Measurements from ENCODE around the gene NHERF2. TPM values are rescaled to one million over a fixed set of nuclear protein-coding genes. Genes with fewer than 3 reads are reported as not detected.
A peak's percentile ranks its signal among the peaks of the same experiment; 100 is the strongest.
"Not testable (repeated sequence)": the region's sequence is repeated elsewhere in the genome, so short reads cannot be mapped to it uniquely, and the experiment has no call there.

The NHERF2 gene
- total RNA-seq, 1 donor from 2014 or later: 106 TPM

DNA sequence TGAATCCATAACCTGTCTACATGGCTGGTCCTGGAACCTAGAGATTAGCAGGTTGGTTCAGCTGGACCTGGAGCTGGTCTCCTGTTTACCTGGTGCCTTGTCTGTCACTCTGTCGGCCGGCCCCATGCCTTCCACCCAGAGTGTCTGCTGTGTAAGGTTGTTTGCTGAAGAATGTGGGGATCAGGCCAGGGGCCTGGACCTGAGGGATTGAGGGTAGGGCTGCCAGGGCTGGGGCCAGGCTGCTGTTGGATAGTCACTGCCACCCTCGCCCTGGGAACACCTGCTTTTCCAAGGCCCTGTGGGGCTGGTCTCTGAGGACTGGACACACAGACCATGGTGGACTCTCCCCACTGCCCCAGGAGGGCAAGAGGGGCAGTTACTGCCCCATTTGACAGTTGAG is 1.4 kb downstream of the NHERF2 start:
- no peak for DNase-seq (ENCODE audit: low spot score)

DNA sequence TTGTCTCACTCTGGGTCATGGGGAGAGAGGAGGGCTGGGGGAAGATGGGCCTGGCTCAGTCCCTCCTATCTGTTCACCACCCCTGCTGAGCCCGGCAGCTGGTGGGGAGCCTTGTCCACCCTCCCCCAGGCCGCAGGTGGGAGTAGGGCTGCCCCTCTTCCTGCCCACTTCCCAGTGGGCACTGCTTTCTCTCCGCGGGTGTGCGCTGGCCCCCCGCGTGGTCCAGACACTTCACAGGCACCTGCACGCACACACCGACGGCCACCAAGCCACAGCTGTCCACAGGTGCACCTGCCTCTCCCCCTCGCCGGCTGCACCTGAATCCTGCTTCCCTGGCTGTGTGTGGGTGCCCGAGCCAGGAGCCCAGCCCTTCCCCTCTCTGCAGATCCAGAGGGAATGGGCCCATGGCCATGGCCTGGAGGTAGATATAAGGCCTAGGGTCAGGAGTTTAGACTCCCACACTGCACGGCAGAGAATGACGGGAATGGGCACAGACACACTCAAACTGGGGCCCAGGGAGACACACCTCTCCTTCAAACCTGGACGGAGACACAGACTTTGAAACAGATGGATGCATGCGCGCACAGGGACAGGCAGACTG is 2.0 kb downstream of the NHERF2 start:
- no peak for DNase-seq (ENCODE audit: low spot score)

DNA sequence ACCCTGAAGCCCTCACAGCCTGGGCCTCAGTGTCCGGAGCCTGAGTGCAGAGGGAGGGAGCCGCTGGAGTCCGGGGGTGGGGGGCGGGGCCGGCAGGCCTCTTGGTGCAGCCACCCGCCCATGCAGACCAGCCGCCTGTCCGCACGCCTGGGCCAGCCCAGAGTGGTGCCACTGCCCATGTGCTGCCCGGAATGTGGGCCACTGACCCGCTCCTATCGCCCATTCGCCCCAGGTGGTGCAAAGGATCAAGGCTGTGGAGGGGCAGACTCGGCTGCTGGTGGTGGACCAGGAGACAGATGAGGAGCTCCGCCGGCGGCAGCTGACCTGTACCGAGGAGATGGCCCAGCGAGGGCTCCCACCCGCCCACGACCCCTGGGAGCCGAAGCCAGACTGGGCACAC is 2.6 kb downstream of the NHERF2 start:
- no peak for DNase-seq (ENCODE audit: low spot score)

DNA sequence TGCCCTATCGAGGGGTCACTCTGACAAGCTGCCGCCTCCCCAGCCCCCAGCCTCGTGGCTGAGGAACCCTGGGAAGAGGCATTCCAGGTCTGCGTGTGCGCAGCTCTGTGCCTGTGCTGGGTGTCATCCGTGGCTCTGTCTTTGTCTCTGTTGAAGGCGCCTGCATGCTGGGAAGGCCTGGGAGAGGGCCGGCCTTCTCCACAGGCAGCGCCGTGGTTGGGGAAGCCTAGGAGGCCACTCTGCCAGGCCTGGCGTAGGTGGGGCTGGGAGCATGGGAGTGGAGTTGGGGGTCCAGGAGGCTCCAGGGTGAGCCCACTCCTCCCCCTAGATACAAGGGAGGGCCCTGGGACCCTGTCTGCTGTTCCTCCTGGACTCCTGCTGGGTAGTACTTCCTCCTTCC is 3.3 kb downstream of the NHERF2 start:
- DNase-seq (ENCODE audit: low spot score): no peak

DNA sequence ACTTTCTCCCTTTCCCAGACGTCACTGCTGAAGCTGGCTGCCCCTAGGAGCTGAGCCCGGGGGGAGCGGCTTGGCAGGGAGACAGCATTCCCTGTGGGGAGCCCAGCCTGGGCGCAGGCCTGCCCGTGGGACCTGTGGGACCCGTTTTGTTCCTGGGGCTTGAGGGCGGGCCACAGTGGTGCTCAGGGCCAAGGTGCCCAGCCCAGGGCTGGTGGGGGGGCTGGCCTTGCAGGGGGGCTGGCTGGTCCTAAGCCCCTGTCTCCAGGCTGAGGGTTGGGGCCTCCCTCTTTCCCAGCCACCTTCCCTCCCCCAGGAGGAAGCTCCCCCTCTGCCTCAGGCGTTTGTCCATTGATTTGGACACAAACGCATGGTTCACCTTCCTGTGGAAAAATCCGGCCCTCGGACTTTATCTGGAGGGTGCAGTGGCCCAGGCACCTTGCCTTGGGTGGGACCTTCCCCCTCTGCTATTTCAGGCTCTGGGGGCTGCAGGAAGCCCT is 4.4 kb downstream of the NHERF2 start:
- no peak for DNase-seq (ENCODE audit: low spot score)

DNA sequence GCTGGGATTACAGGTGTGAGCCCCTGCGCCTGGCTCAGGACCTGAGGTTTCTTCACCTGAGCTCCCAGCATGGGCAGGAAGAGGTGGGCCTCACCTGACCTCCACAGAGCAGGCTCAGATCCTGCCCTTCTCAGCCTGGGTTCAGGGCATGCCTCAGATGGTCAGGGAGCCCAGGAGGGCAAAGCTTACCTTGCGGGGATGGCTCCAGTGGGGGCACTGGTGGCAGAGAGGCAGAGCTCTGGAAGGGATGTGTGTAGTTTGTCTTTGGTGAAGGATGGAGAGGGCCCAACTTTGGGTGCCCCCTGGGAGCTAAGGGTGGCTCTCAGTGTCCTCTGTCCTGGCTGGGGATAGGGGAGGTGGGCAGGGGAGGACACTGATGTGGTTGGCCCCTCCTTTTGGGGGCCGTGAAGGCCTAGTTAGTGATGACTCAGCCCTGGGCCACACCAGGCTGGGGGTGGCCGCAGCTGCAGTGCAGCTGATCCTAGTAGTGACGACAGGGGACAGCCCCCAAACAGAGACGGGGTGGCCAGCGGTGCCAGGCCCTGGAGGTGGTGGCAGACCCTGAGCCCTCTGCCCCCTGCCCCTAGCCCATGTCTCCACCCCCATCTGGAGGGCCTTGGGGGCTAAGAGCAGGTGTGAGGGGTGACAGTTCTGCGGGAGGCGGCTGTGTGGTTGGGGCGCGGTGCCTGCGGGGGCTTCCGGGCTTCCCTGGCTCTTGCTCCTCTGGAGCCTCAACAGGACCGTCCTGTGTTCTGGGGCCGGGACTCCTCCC is 5.8 kb downstream of the NHERF2 start:
- no peak for DNase-seq (ENCODE audit: low spot score)

DNA sequence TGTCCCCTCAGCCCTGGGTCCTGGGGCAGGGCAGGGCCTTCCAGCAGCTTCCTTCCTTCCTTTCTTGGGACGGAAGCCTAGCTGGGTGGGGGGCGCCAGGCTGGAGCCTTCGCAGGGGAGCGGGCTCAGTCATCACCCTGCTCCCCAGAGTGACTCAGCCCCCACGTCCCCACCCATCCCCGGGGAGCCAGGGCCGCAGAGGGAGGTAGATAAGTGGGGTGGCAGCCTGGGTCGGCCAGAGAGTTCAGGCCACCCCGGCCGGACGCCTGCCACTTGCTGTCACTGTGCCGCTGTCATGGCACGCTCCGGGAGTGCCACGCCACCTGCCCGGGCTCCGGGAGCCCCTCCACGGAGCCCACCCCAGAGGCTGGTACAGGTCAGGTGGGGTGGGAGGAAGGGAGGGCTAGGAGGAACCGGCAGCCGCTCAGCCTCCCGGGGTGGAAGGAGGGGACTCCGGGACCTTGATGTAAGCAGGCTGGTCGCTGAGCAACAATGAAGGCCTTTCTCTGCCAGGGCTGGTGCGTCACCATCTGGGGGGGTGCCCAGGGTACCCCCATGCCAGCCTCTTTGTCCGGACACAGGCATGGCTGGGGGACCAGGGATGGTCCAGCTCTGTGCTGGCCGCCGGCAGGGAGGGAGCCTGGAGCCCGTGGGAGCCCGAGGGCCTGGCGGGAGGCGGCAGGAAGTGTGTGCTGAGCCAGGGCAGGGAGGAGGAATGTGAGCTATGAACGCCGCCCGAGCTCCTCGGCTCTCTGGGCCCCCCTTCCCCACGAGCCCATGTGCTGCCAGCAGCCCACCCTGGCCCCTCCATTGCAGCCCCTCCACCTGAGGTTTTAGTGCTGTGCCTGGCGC is 6.6 kb downstream of the NHERF2 start:
- DNase-seq (ENCODE audit: low spot score): no peak

DNA sequence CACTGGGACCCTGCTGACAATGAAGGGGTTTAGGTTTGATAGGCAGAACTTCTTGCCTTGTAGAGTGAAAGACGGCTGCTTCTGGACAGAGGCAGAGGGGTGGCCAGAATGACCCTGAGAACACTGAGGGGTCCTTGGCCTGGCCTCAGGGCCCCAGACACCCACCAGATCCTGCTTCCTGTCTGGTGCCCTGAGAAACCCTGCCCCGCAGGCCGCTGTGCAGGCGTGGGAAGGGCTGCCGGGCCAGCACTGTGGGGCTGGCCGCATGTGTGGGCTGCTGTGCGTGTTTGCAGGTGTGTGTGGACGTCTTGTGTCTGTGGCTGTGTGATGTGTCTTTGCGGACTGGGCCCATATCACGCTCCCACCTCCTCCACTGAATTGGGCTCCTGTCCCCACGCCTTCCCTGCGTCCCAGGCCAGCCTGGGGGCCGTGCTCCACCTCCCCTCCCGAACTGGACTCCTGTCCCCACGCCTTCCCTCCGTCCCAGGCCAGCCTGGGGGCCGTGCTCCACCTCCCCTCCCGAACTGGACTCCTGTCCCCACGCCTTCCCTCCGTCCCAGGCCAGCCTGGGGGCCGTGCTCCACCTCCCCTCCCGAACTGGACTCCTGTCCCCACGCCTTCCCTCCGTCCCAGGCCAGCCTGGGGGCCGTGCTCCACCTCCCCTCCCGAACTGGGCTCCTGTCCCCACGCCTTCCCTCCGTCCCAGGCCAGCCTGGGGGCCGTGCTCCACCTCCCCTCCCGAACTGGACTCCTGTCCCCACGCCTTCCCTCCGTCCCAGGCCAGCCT is 7.4 kb downstream of the NHERF2 start:
- not testable (repeated sequence) for DNase-seq (ENCODE audit: low spot score)

DNA sequence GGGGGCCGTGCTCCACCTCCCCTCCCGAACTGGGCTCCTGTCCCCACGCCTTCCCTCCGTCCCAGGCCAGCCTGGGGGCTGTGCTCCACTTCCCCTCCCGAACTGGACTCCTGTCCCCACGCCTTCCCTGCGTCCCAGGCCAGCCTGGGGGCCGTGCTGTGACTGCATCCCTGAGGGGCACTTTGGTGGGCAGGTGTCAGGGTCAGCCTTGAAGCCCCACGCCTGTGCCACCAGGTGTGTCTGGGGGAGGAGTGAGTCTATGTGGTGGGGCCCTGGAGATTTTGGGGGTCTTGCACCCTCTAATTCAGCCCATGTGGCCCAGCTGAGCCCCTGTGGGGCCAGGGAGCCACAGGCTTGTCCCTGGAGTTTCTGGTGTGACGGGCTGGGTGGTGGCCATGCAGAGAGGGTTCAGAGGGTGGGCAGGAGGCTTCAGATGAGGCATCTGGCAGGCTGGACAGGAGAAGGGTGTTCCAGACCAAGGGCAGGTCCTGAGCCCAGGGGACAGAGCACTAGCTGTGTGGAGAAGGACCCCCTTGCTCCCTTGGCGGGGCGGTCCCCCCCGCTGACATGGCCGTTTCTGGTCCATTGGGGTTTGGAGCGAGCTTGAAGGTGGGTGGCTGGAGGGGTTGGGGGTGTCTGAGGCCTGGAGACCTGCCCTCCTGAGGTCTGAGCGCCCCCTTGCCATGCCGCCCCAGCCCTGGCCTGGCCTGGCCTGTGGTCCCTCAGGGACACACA is 8.2 kb downstream of the NHERF2 start:
- DNase-seq (ENCODE audit: low spot score): no peak

DNA sequence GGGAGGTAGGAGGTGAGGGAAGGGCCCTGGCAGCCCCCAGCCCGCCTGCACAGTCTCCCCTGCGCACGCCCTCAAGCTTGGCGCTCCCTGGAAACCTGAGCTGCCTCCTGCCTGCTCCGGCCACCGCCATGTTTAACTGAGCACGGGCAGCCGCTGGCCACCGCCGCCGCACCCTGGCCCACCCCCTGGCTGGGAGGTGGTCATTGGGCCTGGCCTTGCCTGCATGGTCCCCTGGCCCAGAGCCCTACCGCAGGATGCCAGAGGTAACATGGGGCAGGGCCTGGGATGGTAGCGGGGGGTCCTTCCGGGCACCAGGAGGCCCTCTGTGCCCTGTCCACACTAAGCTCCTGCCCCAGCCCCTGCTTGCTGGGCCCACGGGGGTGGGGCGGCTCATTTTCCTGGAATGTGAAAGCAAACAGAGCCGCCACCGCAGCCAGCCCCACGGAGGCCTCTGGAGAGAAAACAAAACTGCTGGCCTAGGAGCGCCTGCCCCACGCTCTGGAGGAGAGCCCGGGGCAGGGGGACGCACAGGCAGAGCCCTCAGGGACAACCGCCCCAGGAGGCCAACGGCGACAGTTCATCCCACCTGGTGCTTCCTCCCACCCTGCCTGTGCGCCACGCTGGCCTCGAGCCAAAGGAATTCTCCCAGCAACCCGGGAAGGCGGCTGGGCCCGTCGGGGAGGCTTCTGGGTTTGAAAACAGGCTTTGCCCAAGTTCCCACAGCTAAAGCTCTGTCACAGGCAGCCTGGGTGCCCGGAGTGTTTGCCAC is 8.9 kb downstream of the NHERF2 start:
- no peak for DNase-seq (ENCODE audit: low spot score)

DNA sequence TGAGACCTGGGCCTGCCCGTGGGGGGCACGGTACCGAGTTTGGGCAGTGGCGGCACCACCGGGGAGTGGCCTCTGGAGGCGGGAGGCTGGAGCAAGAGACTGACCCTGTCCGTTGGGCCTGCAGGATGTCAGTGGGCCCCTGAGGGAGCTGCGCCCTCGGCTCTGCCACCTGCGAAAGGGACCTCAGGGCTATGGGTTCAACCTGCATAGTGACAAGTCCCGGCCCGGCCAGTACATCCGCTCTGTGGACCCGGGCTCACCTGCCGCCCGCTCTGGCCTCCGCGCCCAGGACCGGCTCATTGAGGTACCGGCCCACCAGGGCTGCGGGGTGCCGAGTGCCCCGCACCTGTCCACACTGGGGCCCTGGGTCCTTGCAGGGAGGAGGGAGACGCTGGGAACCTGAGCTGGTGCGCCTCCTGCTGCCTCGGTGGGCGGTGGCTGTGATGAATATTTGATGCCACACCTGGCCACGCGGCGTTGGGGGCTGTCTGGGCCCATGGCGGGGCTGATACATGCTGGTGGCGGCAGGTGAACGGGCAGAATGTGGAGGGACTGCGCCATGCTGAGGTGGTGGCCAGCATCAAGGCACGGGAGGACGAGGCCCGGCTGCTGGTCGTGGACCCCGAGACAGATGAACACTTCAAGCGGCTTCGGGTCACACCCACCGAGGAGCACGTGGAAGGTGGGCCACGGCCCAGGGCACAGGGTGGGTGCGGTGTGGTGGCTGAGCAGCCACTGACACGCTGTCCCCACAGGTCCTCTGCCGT is 9.7 kb downstream of the NHERF2 start:
- DNase-seq (ENCODE audit: low spot score): no peak

DNA sequence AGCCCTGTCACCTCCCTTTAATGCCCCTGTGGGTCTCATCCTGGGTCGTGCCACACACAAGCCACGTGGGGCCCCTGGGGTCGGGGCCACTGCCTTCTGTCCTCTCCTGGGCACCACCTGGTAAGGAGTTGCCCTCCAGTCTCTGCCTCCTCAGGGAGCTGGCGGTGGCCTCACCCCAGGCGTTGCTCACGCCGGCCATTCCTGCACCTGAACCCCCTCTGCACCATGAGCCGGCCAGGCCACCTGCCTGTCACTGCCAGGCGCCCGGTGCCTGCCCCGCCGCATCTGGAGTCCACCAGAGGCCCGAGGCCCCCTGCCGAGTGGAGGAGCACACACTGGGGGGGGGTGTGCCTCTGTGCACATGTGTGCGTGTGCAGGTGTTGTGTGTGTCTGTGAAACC is 10.4 kb downstream of the NHERF2 start:
- no peak for DNase-seq (ENCODE audit: low spot score)

DNA sequence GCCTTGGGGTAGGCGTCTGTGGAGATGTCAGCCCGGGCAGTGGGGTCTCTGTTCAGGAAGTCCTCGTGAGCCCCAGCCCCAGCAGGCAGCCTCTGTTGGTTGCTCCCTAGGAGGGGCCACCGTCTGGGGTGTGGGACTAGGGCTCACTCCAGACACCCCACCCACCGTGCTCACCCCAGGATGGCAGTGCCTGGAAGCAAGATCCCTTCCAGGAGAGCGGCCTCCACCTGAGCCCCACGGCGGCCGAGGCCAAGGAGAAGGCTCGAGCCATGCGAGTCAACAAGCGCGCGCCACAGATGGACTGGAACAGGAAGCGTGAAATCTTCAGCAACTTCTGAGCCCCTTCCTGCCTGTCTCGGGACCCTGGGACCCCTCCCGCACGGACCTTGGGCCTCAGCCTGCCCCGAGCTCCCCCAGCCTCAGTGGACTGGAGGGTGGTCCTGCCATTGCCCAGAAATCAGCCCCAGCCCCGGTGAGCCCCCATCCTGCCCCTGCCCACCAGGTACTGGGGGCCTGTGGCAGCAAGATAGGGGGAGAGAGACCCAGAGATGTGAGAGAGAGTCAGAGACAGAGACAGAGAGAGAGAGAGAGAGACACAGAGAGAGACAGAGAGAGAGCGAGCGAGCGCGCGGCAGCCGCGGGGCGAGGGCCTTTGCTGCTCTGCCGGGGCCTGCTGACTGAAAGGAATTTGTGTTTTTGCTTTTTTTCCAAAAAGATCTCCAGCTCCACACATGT is 11.1 kb downstream of the NHERF2 start:
- no peak for DNase-seq (ENCODE audit: low spot score)

DNA sequence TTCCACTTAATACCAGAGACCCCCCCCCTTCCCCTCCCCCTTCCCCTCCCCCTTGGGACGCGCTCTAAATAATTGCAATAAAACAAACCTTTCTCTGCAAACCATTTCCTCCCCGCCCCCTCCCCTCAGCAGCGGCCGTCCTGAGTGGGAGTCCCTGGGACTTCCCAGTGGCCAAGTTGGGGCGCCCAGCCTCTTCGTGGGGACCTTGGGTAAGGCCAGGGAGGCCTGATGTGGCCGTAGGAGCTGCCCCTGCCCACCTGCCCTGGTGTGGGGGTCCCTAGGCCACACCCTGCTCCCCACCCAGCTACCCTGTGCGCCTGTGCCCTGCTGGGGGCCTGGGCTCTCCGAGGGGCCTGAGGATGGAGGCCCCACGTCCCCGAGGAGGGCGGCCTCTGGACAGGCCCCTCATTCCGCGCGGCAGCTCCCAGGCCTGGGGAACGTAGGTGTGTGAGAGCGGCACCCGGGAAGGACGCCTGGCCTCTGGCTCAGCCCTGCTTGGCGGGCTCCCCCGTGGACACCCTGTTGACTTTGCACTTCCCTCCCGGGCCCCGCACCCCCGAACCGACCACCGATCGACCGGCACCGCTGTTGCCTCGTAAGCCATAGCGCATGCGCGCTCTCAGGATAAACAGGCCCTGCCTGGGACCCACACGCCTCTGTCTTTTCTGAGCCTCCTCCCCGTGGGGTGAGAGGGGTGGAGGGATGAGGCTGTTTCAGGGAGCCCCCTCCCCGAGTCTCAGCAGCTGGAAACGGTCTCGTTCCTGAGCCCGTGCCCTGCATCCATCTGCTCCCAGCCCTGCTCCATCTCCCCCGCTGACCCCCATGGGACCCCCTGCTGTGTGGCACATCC is 11.9 kb downstream of the NHERF2 start:
- no peak for DNase-seq (ENCODE audit: low spot score)

DNA sequence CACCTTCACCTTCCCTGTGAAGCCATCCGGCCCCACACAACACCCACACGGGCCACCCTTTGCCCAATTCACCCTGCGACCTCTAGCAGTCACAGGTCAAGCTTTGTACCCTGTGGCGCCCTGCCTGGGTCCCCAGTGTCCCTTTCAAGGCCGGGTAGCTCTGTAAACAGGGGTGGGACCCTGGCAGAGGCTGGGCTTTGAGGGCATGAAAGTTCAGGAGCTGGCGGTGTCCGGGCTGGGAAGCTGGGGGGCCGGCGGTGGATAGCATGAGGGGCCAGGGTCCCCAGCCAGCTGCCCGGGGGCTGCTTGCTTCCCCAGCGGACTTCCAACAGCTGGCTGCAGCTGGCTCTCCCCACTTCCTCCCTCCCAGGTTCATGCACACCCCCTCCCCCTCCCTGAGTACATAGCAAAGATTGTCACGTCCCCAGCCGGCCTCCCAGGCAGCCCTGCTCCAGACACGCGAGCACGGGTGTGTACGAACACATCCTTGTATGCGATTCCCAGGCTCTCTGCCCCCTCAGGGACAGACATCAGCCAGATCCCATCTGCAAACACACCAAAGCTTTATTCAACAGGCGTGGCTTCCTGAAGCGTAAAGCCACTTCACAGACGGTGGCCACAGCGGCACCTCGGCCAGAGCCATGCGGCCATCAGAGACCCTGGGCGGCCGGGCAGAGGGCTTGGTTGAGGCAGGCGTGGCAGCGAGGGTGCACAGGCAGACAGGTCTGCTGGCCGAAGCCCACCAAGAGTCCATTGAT is 12.8 kb downstream of the NHERF2 start:
- peak; percentile 88 for DNase-seq (ENCODE audit: low spot score)

DNA sequence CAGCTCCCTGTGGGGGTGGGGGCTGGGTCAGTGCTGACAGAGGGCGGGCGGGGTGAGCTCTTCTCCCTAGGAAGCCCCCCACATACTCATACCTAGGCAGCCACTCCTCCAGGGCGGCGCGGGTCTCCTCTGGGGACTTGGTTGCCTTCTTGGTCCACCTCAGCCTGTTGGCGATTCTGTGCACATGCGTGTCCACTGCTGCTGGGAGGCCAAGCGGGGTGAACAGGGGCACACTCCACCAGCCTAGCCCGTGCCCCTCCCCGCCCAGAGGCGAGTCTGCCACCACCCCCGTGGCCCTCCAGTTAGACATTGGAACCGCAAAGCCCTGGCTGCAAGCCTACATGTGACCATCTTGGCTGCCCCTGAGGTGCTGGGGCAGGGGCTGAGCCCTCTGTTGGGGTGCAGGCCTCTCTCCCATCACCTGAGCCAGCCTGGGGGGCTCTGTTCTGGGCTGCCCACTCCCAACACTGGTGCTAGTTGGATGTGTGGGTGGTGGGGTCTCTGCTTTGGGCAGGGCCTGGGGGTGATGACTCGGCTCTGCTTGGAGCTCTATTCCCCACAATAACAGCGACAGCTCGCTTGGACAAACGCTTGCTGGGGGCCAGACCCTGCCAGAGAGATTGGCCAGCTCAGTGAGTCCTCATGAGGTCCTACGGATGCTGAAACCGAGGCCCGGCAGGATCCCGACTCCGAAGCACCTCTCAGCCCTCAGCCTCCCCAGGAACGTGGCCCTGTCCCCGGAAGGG is 13.5 kb downstream of the NHERF2 start:
- DNase-seq (ENCODE audit: low spot score): no peak
